WTC11 (cell line): ENCODE measurements around the gene ARL9.

Experiments used
- ETV6 ChIP-seq: sonication (generic); formaldehyde crosslinking; IDR thresholded peaks from 2 replicates; pipeline ENCODE4 v1.8.1; 2022; ENCODE audit warnings: mild to moderate bottlenecking, missing genetic modification reagents
- FOXP1 ChIP-seq: sonication (generic); formaldehyde crosslinking; IDR thresholded peaks from 2 replicates; pipeline ENCODE4 v1.8.0; 2022; ENCODE audit warnings: missing genetic modification reagents, mild to moderate bottlenecking, moderate library complexity, borderline replicate concordance
- IRF2 ChIP-seq: sonication (generic); formaldehyde crosslinking; IDR thresholded peaks from 2 replicates; pipeline ENCODE4 v1.8.0; 2022; ENCODE audit warnings: low read depth, missing genetic modification reagents, borderline replicate concordance
- KAT7 ChIP-seq: sonication (generic); formaldehyde crosslinking; IDR thresholded peaks from 2 replicates; pipeline ENCODE4 v1.8.1; 2023; ENCODE audit warnings: missing genetic modification reagents, mild to moderate bottlenecking, borderline replicate concordance
- RORB ChIP-seq: fragments of 250-450 bp; sonication (Bioruptor Pico); IDR thresholded peaks from 2 replicates; pipeline ENCODE4 v1.9.0; 2021; ENCODE audit warnings: mild to moderate bottlenecking
- SP1 ChIP-seq: sonication (generic); formaldehyde crosslinking; conservative IDR thresholded peaks from 2 replicates; pipeline ENCODE4 v1.8.1; 2022; ENCODE audit warnings: missing genetic modification reagents
- TF ChIP-seq, protein P1 (sequence below): sonication (generic); formaldehyde crosslinking; IDR thresholded peaks from 2 replicates; pipeline ENCODE4 v1.8.1; 2023; ENCODE audit warnings: mild to moderate bottlenecking, moderate library complexity, missing genetic modification reagents
- TF ChIP-seq, protein P2 (sequence below): fragments of 200-600 bp; IDR thresholded peaks from 2 replicates; pipeline ENCODE4 v1.8.0; 2022; ENCODE audit warnings: antibody characterized with exemption
- TF ChIP-seq, protein P3 (sequence below): sonication (generic); formaldehyde crosslinking; IDR thresholded peaks from 2 replicates; pipeline ENCODE4 v1.8.1; 2023; ENCODE audit warnings: mild to moderate bottlenecking, missing genetic modification reagents, moderate library complexity

DNA sequence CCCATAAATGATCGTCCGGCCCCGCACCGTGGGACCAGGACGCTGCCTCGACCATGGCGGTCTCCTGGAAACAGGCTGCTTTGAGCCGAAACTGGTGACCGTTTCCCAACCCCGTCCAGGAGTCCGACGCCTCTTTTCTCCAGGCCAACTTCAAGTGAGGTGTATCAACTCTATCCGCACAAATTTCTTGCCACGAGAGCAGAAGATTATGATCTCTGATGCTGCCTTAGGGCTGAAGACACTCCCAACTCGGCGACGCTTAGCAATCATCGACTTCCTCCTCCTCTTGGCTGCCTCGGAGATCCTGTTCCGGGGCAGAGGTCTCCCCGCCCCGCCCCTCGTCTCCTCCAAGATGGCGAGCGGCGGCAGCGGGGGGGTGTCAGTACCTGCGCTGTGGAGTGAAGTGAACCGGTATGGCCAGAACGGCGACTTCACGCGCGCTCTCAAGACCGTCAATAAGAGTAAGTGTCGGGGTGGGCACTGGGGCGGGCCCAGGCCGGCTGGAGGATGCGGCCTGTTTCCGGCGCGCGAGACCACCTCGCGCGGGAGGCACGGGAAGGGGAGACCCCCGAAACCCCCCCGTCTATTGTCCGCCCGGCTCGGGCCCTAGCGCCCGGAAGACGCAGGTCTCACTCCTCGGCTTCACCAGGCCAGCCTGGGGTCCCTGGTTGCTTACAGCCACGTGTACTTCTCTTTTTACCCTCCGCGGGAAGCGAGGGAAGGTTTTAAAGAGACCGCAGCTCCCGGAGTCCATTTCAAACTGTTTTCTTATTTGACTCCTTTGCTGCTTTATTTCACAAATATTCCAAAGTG, 38.1 kb upstream of the ARL9 start, which contains the start of gene SRP72:
- peak; percentile 84 for TF ChIP-seq SP1 (CRISPR knock-in tag)
- no peak for TF ChIP-seq IRF2
- no peak for TF ChIP-seq ETV6 (CRISPR knock-in tag)
- TF ChIP-seq, protein P1, sequence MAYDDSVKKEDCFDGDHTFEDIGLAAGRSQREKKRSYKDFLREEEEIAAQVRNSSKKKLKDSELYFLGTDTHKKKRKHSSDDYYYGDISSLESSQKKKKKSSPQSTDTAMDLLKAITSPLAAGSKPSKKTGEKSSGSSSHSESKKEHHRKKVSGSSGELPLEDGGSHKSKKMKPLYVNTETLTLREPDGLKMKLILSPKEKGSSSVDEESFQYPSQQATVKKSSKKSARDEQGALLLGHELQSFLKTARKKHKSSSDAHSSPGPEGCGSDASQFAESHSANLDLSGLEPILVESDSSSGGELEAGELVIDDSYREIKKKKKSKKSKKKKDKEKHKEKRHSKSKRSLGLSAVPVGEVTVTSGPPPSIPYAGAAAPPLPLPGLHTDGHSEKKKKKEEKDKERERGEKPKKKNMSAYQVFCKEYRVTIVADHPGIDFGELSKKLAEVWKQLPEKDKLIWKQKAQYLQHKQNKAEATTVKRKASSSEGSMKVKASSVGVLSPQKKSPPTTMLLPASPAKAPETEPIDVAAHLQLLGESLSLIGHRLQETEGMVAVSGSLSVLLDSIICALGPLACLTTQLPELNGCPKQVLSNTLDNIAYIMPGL (CRISPR knock-in tag): no peak; the same call in 1 of the 2 replicates
- no peak for TF ChIP-seq RORB
- TF ChIP-seq, protein P2, sequence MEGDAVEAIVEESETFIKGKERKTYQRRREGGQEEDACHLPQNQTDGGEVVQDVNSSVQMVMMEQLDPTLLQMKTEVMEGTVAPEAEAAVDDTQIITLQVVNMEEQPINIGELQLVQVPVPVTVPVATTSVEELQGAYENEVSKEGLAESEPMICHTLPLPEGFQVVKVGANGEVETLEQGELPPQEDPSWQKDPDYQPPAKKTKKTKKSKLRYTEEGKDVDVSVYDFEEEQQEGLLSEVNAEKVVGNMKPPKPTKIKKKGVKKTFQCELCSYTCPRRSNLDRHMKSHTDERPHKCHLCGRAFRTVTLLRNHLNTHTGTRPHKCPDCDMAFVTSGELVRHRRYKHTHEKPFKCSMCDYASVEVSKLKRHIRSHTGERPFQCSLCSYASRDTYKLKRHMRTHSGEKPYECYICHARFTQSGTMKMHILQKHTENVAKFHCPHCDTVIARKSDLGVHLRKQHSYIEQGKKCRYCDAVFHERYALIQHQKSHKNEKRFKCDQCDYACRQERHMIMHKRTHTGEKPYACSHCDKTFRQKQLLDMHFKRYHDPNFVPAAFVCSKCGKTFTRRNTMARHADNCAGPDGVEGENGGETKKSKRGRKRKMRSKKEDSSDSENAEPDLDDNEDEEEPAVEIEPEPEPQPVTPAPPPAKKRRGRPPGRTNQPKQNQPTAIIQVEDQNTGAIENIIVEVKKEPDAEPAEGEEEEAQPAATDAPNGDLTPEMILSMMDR: no peak
- no peak for TF ChIP-seq KAT7 (CRISPR knock-in tag)
- TF ChIP-seq, protein P3, sequence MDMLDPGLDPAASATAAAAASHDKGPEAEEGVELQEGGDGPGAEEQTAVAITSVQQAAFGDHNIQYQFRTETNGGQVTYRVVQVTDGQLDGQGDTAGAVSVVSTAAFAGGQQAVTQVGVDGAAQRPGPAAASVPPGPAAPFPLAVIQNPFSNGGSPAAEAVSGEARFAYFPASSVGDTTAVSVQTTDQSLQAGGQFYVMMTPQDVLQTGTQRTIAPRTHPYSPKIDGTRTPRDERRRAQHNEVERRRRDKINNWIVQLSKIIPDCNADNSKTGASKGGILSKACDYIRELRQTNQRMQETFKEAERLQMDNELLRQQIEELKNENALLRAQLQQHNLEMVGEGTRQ (CRISPR knock-in tag): no peak
- no peak for TF ChIP-seq FOXP1
